T follicular helper cell (primary cell): ENCODE measurements around the gene ASPG.

Experiments
- DNase-seq: peaks from one replicate; pipeline ENCODE4 v3.0.0-alpha.2; 2020; ENCODE audit warnings: low read depth

The ASPG gene

DNA sequence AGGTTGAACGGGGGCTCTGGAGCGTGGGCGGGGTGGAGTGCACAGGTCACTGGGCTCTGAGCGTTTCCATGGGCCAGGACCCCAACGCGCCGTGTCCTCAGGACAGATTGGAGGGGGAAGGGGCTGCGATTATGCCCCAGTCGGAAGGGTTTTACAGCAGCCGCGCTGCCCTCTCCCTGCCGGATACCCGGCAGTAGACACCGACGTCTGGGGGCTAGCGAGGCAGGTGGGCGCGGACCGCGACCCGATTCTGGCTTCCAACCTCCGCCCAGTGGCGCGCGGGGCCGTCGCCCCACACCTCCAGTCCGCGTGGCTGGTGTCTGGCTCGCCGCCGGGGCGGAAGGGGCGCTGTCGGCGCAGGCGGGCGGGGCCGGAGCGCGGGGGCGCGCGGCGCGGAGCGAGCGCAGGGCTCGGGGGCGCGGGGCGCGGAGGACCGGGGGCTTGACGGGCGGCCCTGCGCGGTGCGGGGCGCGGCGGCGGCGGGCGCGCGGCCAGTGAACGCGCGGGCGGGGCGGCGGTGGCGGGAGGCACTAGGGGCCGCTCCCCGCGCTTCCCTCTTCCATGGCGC lies 50.5 kb downstream of the ASPG start:
- no peak for DNase-seq

DNA sequence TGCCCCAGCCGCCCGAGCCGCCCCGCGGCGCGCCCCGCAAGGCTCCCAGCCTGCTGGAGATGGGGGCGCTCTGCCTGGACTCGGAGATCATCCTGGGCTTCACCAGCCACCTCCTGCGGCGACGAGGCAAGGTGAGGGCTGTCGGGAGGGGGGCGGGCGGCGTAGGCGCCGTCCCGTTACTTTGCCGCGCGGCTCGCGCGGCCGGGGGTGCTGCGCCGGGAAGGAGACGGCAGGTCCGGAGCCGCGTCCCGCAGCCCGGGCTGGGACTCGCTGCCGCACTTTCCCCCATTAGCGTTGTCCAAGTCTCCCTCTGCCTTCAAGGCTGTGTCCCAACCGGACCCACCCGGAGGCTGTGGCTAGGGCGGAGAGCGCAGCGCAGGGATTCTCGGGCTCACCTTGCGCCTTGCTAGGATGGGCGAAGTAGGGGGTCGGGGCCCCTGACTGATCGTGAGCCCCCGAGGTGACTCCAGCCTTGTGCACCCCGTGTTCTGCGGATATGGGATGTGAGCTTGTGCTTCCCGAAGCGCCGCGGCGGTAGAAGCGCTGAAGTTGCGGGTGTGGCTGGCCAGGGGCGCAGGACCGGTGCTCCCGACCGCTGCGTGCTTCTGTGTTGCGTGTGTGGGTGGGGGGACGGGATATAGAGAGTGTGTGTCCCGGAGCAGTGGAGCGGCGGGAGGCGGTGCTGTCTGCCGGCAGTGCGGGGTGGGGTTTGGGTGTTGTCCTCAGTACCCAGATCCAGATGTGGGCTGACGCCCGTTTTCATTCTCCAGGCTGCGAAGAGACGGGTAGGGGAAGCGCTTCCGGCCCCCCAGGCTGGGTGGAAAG lies 51.2 kb downstream of the ASPG start:
- DNase-seq, result no peak

DNA sequence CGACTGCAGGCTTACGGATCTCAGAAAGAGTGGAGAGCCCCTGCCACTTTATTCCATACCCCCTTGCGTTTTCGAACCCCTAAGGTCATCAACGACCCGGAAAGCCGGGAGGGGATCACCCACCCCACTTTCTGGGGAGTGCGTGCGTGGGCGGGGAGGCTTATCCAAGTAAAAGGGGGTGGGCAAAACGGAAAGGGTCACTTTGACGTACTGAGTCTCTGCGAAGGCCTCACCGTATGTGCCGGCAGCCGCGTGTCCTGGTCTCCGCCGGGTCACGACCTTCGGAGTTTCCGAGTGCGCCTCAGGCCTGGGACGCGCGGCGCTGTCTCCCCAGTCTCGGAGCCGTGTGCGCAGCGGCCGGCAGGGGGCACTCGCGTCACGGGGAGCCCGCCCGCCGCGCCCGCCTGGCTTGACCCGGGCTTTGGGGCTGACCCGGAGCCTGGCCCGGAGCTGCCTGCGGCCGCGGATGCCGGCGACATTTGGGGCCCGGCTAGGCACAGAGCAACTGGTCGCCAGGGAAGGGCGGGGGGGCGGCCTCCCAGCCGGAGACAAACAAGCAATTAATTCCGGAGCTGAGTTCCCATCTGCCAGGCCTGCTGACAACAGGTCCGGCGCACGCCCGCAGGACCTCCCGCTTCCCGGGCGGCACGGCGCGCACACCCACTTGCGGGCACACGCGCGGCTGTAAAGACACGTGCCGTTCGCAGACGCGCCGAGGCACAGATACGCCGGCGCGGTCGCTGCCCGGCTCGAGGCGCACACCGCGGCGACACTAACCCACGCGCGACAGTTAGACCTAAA lies 52.0 kb downstream of the ASPG start:
- DNase-seq, result peak; percentile 34

DNA sequence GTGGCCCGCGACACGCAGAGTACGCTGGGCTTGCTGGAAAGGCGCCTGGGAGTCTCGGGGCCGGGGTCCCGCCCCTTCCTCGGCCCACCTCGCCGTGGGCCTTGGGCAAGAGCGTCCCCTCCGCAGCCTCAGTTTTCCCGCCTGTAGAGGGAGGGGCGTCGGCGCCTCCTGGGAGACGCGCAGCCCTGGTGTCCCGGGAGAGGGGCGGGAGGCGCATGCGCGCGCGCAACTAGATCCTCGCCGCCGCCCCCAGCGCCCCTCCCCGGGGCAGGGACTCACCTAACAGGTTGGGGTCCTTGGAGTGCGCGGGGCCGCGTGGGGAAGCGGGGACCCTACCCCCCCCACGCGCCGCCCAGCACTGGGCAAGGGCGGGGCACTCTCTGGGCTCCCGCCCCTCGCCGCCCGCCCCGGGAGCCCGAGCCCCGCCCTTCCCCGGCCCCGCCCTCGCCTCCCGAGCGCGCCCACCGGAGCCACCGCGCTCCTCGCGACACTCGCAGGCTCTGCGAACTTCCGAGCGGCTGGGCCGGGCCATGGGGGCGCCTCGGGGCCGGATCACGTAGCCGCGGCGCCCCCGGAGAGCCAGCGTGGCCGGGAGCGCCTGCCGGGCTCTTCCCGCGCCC lies 52.7 kb downstream of the ASPG start, which contains the start of gene KIF26A:
TSS of gene KIF26A (plus strand) at position 490 of the 620 bp plus-strand sequence. CDS start 136 bp downstream, outside the sequence.
- DNase-seq, result no peak

DNA sequence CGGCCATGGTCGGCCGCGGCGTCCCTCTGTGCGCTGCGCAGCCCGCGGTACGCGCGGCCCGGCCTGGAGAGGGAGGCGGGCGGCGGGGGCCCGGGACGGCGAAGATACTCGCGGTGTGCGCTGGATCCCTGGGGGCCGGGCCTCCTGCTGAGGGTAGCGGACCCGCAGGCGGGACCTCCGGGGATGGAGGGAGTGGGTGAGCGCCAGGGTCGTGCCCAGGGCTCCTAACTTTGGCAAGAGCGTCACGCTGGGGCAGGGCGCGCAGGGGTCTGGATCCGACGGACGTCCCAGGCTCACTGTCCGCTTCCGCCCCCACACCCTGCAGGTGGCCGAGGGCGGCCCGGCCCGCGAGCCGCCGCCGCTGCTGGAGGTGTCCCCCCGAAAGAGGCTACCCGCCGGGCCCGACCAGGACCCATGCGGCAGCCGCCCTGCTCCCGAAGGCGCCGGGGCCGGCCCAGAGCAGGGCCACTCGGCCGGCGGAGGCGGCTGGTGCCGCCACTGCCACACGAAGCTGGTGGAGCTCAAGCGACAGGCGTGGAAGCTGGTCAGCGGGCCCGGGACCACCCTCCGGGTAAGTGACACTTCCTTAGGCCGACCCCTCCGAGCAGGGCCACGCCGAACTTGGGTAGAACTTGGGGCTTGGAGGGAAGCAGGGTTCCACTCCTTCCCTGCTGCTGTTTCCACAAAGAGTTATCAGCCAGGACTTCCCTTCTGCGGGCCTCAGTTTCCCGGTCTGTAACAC lies 53.4 kb downstream of the ASPG start:
- DNase-seq, result no peak

DNA sequence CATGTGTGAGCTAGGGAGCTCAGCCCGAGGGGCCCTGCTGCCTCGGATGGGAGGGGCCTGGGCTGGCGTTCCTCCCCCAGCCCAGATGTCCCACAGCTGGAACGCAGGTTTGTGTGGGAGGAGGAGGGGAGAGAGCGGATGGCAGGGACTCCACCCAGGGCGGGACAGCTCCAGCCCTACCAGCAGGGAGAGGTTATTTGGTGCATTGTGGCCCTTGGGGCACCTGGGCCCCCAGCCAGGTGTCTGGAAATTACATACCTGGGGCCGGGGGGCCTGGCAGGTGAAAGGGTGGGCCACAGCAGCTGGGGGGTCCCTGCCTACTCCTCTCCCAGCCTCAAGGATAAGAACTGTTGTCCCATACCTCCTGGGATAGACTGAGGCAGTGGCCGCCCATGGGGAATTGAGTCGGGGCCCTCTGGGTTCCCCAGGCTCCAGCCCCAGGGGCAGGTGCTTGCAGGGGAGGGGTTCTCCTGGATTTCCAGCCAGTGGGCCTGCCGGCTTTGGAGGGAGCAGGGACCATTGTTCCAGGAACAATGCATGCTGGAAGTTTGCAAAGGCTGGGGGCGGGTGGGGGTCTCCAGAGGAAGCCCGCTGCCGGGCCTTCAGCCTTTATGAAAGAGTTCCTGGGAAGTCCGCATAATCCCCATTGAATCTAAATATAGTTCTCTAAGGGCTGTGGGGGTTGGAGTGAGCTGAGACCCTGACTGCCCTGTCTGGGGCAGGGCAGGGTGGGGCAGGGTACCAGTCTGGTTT lies 54.1 kb downstream of the ASPG start:
- no peak for DNase-seq

DNA sequence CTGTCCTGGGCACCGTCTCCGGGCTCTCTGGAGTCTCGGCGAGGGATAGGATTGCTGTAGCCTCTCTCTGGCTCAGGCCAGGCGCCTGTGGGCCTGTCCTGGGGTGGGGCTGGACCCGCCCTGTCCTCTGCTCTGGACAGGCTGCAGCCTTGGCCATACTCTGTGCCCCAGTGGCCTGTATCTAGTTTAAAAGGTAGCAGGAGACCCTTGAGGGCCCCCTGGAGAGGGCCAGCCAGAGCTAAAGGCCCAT lies 54.6 kb downstream of the ASPG start:
- no peak for DNase-seq

DNA sequence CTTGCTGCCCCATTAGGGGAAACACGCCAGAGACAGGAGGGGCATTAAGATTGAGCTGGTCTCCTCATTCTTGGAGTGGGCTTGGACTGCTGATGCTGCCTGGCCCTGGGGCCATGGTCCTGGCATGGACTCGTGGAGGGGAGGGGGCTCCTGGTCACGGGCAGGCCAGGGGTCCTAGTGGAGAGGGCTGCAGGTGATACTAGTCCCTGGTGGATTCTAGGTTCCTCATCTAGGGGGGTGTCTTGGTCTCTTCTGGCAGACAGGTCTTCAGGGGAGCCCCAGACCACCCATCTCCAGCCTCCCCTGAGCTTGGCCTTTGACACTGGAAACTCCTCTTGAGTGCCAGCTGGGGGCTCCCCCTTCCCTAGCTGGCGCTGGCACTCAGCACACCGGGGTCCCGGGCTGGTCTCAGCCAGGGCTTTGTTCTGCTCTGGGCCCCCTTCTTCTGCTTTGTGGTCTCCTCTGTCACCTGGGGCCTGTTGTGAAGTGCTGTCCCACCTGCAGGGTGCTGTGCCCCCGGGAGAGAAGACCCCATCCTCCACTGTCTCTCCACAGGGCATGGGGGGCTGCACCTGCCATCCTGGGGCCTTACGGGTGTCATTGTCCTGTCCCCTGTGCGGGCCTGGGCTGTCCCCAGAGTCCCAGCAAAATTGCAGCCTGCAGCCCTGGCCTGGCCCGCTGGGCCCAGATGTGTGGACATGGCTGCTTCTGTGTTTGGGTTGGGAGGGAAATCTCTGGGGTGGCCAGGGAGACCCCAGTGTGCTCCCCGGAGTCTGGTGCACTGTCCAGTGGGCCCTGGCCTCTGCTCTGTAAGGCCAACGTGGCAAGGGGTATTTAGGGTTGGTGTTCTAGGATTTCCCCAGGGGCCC lies 55.2 kb downstream of the ASPG start:
- no peak for DNase-seq

DNA sequence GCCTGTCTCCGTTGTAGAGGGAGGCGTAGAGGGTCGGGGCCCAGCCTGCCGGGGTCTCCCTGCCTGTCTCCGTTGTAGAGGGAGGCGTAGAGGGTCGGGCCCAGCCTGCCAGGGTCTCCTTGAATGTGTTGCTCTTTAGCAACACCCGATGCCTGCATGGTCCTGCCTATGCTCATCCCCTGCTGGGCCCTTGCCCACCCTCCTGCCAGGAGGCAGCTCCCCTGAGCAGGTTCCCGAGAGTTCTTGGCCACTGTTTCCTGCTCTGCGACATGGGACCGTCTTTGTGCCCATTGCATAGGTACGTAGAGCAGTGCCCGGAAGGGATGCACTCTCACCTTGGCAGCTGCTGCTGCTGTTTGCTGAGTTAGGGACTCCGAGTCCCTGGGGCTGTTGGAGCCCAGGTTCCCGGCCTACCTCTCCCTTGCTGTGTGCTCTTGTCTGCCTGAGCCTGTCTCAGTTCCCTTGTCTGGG lies 56.2 kb downstream of the ASPG start:
- no peak for DNase-seq

DNA sequence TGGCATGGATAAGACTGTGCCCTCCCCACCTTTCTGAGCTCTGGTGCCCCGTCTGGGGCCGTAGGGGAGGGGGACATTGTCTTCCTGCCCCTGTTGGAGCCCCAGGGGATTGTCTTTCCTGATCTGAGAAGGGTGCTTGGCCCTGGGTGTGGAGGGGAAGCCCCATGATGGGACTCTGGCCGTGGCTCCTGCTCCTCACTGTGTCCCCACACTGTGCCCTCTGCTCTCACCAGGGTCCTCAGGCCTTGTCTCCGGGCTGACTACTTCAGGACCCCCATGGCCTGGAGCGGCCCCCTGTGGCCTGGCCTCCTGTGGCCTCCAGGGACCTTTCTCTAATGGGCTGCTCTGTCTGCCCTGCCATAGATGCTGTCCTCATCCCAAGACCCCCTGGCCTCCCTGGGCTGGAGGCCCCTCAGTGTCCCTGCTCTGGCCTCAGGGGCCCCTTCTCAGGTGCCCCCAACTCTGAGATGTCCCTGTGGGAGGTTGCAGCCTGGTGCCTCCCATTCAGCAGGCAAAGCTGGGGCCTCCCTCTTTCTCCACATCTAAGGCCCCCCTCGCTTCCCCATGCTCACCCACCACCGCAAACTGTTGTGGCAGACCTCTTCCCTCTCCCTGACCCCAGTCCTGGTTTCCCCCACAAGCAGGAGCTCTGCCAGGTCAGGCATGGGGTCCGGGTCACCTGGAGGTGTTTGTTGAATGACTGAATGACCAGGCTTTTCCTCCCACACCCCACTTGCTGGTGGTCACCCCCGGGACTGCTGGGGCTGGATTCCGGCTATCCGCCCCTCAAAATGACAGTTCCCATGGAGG lies 56.8 kb downstream of the ASPG start:
- no peak for DNase-seq

DNA sequence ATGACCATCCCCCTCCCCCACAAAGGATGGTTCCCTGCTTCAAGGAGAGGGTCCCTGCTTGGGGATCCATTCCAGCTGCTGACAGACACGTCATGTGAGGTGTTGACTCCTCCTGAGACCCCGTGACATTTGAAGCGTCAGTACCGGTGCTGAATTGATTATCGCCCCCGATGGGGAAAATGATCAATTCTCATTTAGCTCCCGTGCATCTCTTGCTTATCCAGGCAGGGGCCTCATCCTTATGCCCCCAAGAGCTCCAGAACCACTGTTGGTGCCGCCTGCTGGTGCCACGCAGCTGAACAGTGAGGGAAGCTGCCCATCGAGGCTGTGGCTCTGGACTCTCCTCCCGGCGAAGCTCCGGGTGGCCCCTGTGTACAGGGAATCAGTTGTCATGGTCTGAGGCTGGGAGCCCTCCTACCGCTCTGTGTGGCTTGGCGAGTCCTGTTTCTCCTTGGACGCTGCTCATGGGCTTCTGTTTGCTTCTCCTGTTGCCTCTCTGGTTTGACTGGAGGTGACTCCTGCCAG lies 57.5 kb downstream of the ASPG start:
- DNase-seq, result no peak

DNA sequence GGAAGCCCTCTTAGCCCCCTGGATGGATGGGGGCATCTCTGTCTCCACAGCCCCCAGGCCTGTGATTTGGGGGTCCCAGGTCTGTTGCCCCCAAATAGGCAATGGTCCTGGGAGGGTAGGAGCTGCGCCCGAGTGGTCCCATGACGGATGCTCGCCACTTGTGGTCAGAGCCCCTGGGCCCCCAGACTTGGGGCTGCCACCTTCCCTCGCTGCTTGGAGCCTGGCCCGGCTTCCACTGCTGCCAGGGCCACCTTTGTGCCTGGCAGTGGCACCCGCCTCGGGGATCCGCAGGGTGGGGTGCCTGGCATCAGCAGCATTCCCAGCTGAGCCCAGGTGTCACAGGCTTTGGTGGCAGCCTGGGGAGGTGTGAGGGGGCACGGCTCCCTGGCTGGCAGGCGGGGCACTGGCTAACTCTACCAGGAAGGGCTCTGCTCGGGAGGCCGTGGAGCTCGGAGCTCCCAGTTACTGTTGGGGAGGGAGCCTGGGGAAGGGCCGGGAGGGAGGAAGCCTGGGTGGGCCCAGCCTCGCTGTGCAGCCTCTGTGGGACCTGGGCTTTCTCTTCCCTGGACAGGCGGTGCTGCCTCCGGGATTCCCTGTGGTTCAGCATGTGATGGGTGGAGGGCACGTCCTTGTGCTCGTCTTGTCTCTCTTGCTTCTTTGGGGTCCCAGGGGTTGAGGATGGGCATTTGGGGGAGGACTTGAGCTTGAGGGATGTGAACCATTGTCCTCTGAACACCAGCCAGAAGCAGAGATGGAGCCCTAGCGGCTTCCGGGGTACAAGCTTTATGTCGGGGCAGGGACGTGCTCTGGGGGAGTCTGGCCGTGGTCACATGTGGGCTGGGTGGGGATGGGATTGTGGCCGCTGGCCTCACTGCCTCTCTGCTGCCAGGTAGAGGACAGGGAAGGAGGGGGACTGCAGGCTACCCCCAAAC lies 58.3 kb downstream of the ASPG start:
- no peak for DNase-seq

DNA sequence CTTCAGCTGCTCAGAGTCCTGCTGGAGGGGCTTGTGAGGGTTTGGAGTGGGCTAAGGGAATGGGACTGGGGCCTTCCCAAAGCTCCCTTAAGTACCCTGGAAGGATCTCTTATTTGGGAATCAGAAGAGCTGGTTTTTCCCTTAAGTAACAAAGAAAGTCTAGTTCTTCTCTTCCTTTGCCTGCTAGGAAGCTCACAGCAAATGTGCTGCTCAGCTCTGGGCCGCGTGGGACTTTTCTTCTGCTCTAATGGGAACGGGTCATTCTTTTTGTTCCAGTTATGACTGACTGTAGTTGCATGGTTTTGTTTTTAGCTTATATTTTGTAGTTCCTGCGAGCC lies 58.9 kb downstream of the ASPG start:
- no peak for DNase-seq

DNA sequence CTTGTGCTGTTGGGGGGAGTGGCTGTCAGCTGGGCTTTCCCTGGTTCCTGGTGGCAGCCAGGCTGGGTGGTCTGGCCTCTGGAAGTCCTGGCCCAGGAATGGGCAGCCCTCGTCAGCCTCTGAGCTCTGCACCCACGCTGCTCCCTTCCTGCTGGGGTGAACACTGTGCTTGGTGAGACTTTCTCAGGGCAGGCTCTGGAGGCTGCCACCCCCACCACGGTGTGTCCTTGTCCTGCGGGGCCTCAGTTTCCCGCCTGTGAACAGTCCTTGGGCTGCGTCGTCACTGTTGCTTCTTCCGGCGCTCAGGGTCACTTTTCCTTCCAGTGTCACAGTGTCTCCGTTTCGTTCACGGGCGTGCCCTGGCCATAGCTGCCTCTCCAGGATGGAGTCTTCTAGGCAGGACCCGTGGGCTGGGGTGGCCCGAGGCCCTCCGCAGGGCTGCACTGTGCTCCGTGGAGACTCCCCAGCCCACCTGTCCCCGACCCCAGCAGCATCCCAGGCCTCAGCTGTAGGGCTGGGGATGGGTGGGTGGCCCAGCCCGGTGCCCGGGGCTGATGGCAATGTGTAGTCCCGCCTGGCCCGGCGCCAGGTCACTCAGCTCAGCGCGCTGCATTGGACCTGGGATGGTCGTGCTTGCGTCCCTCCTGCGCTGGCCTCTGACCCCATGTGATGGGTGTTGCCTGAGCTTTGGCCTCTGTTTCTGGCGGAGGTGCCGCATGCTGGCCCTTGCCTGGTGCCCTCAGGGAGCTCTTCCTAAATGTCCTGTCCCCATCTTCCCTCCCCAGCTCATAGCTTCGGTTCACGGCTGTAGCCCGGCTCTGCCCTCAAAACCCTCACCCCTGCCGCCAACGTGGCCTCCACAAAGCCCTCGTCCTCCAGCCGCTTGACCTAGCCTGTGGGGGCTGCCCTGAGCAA lies 59.7 kb downstream of the ASPG start:
- DNase-seq, result no peak

DNA sequence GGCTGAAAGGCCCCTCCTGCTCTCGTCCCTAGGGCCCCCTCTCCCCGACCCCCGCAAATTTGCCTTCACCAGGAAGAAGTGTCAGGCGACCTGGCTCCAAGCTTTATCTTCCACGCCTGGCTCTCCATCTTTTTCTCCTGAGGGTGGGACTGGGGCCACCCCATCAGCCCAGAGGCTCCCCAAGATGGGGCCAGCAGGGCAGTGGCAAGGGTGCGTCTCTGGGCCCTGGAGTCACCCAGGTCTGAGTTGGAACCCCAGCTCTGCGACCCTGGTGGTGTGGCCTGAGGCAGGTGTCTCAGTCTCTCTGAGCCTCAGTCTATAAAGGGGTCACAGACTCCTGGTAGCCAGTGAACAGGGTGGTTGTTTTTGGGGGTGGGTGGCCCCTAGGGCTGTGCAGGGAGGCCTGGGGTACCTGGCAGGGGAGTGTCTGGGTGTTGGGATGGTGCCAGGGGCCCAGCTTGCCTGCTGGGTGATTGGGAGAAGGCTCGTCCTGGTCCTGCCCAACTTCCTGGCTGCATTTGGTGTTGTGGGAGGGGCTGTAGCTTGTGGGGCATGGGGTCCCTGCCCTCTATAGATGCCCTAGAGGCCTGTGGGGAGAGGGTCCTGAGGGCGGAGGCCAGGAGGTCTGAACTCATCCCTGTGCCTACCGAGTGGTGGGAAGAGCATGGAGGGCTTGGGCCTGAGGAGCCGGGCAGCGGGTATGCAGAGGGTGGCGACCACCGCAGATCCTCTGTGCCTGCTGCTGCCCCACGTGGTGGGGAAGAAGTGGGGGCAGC lies 60.5 kb downstream of the ASPG start:
- DNase-seq, result no peak
